Measurements from ENCODE around the gene CACNA1C.

The CACNA1C gene

GRCh38 chr12:2552000-2552756, 499.4 kb downstream of the CACNA1C start:
- in situ Hi-C loops (cut with MboI; ENCODE audit: low sequenced_read_pairs) = loop anchor here (25.0 kb wide), 1 partner anchor 765 kb away; no protein-coding TSS in a partner anchor

DNA sequence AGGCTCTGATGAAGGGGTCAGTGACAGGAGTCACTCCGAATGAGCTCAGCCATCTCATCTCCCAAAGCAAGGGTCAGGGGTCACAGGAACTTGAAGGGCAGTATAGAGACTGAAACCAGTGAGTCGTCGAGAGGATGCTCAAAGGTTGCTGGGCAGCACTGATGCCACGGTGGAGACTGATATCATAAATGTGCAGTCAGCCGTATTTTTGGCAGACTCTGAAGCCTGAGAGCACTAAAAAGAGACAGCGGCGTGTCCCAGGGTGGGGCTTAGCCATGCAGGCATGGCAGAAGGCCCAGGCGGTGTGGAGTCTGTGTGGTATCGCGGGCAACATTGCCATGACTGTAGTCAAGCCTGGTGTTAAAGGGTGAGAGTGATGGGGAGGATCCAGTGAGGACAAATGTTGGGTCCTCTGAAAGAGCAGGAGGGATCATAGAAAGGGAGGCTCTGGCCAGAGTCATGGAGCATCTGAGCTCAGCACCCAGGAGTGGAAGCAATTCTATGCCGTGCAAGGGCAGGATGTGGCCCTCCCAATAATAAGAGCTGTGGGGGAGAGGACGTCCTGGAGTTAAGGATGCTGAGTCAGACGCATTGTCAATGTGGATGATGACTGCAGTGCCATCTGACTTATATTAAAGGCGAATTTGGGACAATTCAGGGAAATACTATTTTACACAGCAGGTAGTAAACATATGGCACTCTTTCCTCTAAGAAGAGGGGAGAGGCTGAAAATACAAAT, 500.8 kb downstream of the CACNA1C start:
- in situ Hi-C loops (cut with MboI; ENCODE audit: low sequenced_read_pairs) = loop anchor here (25.0 kb wide), 1 partner anchor 766 kb away; no protein-coding TSS in a partner anchor

- in situ Hi-C loops (cut with MboI; ENCODE audit: low sequenced_read_pairs) = loop anchor here (25.0 kb wide), 1 partner anchor 768 kb away; no protein-coding TSS in a partner anchor
Measured at GRCh38 chr12:2555487-2556082, 502.8 kb downstream of the CACNA1C start.

DNA sequence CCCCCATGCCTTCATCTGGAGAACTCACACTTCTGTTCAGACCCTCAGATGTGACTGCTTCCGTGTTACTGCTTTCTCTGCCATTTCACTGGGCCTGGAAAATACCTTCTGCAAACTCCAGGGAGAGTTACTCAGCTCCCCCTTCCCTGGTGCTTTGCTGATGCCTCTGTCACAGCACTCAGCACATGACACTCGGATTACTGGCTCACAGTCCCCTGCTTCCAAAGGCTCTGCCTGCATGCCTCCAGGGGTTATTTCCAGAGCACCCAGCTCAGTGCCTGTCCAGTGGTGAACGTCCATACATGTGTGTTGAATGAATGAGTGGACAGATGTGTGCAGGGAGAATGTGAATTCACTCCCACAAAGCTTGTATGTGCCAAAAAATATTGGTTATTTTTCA, 504.8 kb downstream of the CACNA1C start:
- in situ Hi-C loops (cut with MboI; ENCODE audit: low sequenced_read_pairs) = loop anchor here (25.0 kb wide), 1 partner anchor 770 kb away; no protein-coding TSS in a partner anchor

DNA sequence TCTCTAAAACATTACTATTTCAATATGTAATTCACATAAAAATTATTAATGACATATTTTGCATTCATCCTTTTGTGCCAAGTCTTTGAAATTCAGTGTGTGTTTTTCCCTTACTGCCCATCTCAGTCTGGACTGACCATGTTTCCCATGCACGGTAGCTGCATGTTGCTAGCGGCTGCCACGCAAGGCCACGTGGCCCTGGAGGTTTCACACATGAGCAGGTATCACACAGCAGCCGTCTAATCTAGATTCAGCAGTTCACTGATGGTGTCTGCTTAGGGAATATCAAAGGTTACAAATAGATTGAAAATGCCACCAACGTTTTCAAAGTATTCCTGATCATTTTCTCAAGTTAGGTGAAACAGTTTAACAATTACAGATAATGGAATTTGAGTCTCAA, 507.1 kb downstream of the CACNA1C start:
- in situ Hi-C loops (cut with MboI; ENCODE audit: low sequenced_read_pairs) = loop anchor here (25.0 kb wide), 1 partner anchor 773 kb away; no protein-coding TSS in a partner anchor

- in situ Hi-C loops (cut with MboI; ENCODE audit: low sequenced_read_pairs) = loop anchor here (25.0 kb wide), 1 partner anchor 773 kb away; no protein-coding TSS in a partner anchor
Measured at GRCh38 chr12:2560356-2560755, 507.6 kb downstream of the CACNA1C start.

DNA sequence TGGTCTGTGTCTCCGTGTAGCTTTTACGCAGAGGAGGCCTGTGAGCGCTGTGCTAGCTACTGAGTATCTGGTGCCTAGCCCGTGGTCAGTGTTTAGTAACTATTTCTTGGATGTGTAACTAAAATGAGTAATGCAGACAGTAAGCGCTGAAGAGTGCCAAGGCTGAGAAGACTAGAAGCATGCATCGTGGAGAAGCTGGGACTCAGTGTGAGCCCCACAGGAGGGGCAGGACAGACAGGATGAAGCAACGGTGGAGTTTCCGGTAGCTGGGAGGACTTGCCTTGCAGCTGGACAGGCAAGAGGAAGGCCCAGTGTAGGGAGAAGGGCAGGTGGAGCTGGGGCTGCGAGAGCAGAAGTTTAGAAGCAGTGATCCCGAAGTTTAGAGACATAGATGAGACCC, 508.6 kb downstream of the CACNA1C start:
- in situ Hi-C loops (cut with MboI; ENCODE audit: low sequenced_read_pairs) = loop anchor here (25.0 kb wide), 1 partner anchor 774 kb away; no protein-coding TSS in a partner anchor

GRCh38 chr12:2562400-2562799, 509.6 kb downstream of the CACNA1C start:
- in situ Hi-C loops (cut with MboI; ENCODE audit: low sequenced_read_pairs) = loop anchor here (25.0 kb wide), 1 partner anchor 775 kb away; no protein-coding TSS in a partner anchor

- in situ Hi-C loops (cut with MboI; ENCODE audit: low sequenced_read_pairs) = loop anchor here (25.0 kb wide), 1 partner anchor 776 kb away; no protein-coding TSS in a partner anchor
Measured at GRCh38 chr12:2563709-2564108, 510.9 kb downstream of the CACNA1C start.

DNA sequence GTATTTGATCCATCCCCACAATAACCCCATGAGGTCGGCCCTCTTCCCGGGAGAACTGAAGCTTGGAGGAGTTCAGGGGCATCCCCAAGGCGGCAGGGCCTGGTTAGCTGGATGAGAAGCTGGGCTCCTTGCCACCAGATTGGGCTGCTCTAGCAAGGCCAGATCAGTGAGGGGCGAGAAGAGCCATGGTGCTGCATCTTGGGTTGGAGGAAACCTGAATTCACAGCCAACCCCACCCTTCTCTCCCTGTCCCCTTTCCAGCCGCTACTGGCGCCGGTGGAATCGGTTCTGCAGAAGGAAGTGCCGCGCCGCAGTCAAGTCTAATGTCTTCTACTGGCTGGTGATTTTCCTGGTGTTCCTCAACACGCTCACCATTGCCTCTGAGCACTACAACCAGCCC, 513.4 kb downstream of the CACNA1C start:
- in situ Hi-C loops (cut with MboI; ENCODE audit: low sequenced_read_pairs) = loop anchor here (25.0 kb wide), 1 partner anchor 779 kb away; no protein-coding TSS in a partner anchor

- in situ Hi-C loops (cut with MboI; ENCODE audit: low sequenced_read_pairs) = loop anchor here (25.0 kb wide), 1 partner anchor 780 kb away; no protein-coding TSS in a partner anchor
Measured at GRCh38 chr12:2567711-2568110, 514.9 kb downstream of the CACNA1C start.

DNA sequence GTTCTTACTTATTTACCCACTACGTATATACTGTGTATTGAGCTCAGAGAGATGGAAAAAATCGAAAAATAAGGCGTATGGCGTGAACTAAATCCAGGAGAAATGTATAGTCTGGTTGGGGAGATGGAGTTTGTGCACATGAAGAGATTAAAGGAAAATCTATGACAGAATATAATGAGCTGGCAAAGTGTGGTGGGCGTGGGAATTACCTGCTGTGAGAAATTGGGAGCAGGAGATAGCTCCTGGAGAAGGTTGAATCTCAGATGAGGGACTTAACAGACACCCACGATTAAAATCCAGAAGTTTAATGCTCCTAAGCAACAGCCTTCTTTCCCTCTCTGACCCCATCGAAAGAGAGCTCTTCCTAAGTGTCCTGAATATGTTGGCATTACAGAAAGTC, 517.8 kb downstream of the CACNA1C start:
- in situ Hi-C loops (cut with MboI; ENCODE audit: low sequenced_read_pairs) = loop anchor here (10.0 to 25.0 kb wide), 2 partner anchors 516 to 783 kb away; partner anchors contain the start of gene CACNA1C

GRCh38 chr12:2574355-2574935, 521.7 kb downstream of the CACNA1C start:
- in situ Hi-C loops (cut with MboI; ENCODE audit: low sequenced_read_pairs) = loop anchor here (10.0 to 25.0 kb wide), 2 partner anchors 520 to 787 kb away; partner anchors contain the start of gene CACNA1C

GRCh38 chr12:2575245-2575644, 522.5 kb downstream of the CACNA1C start:
- in situ Hi-C loops (cut with MboI; ENCODE audit: low sequenced_read_pairs) = loop anchor here (10.0 kb wide), 1 partner anchor 520 kb away; the partner anchor contains the start of gene CACNA1C

DNA sequence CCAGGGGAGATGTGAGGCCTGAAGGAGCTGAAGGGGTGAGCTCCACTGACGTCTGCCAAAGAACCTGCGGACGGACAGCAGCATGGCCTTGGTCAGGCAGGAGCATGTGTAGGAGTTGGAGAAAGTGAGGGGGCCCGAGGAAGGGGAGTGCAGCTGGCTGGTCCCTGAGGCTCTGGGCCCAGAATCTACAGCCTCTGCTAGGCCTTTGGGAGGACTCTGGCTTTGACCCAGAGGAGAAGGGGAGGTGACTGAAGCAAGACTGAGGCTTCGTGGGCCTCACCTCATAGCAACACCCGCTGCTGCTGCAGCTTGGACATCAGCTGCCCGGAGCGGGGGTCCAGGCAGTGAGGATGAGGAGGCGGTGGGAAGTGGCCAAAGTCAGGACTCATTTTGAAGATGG, 525.4 kb downstream of the CACNA1C start:
- in situ Hi-C loops (cut with MboI; ENCODE audit: low sequenced_read_pairs) = loop anchor here (10.0 kb wide), 1 partner anchor 523 kb away; the partner anchor contains the start of gene CACNA1C

GRCh38 chr12:2578772-2579171, 526.0 kb downstream of the CACNA1C start:
- in situ Hi-C loops (cut with MboI; ENCODE audit: low sequenced_read_pairs) = loop anchor here (10.0 kb wide), 1 partner anchor 524 kb away; the partner anchor contains the start of gene CACNA1C

GRCh38 chr12:2580821-2581220, 528.0 kb downstream of the CACNA1C start:
- in situ Hi-C loops (cut with MboI; ENCODE audit: low sequenced_read_pairs) = no loop called here

GRCh38 chr12:2581293-2582045, 528.7 kb downstream of the CACNA1C start:
- in situ Hi-C loops (cut with MboI; ENCODE audit: low sequenced_read_pairs) = no loop called here

DNA sequence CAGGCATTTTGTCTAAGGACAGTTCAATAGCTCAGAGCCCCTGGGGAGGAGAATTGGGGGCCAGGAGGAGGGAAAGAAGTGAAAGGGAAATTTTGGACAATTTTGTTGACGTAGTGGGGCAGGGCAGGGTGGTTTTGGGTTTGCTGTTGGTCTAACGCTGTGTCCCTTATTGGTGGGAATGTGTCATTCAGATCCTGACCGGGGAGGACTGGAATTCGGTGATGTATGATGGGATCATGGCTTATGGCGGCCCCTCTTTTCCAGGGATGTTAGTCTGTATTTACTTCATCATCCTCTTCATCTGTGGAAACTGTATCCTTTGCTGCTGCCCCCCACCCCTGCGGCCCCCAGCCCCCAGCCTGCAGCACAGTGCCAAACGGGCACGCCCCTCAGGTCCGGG, 529.8 kb downstream of the CACNA1C start:
- in situ Hi-C loops (cut with MboI; ENCODE audit: low sequenced_read_pairs) = no loop called here

Measured in HL-60/S4 treated with retinoic acid at 250 ng/mL for 4 days and 3 days (cell line).